CD14-positive monocyte (primary cell): ENCODE measurements around the gene ALS2CL. TPM values are rescaled to one million over a fixed set of nuclear protein-coding genes. Genes with fewer than 3 reads are reported as not detected.
A peak's percentile ranks its signal among the peaks of the same experiment; 100 is the strongest.

ENCODE experiments used
- DNase-seq, 3 donors: peaks; one replicate each; pipeline ENCODE4 v3.0.0-alpha.2; 2011 to 2022
- H2AFZ ChIP-seq: 2 replicates; pipeline ENCODE4 v1.6.0; 2012; ENCODE audit warnings: mild to moderate bottlenecking, low read depth, low read length, inconsistent platforms; ENCODE audit not compliant: insufficient read depth, poor library complexity, severe bottlenecking
- H3K27ac ChIP-seq, 2 donors: 1 replicate in 1 of 2; 2 replicates in 1 of 2; pipeline ENCODE4 v1.5.1; 2012 to 2013; ENCODE audit warnings: low read length in 2 of 2, control low read depth in 1 of 2, inconsistent platforms in 1 of 2, low read depth in 1 of 2, mild to moderate bottlenecking in 1 of 2
- H3K27me3 ChIP-seq, 2 donors: one replicate each; pipeline versions ENCODE4 v1.6.0 to v1.6.1; 2011 to 2013; ENCODE audit warnings: low read length in 2 of 2; ENCODE audit not compliant: control insufficient read depth in 2 of 2, insufficient read depth in 2 of 2
- H3K36me3 ChIP-seq, 2 donors: replicated peaks in 1 of 2; 1 replicate in 1 of 2; 2 replicates in 1 of 2; pipeline versions ENCODE4 v1.5.1 to v1.6.1; 2012 to 2013; ENCODE audit warnings: low read length in 2 of 2, control low read depth in 1 of 2, inconsistent platforms in 1 of 2, mild to moderate bottlenecking in 1 of 2; ENCODE audit not compliant: insufficient read depth in 2 of 2, control insufficient read depth in 1 of 2
- H3K4me1 ChIP-seq, 2 donors: 1 replicate in 1 of 2; 2 replicates in 1 of 2; pipeline versions ENCODE4 v1.5.1 to v1.6.1; 2012 to 2013; ENCODE audit warnings: low read length in 2 of 2, control low read depth in 1 of 2, inconsistent platforms in 1 of 2, mild to moderate bottlenecking in 1 of 2, moderate library complexity in 1 of 2; ENCODE audit not compliant: insufficient read depth in 2 of 2, control insufficient read depth in 1 of 2
- H3K4me2 ChIP-seq: replicated peaks from 2 replicates; pipeline ENCODE3; 2012; ENCODE audit warnings: low read length, moderate library complexity, mild to moderate bottlenecking; ENCODE audit not compliant: poor library complexity, severe bottlenecking; ENCODE audit errors: extremely low read depth
- H3K4me3 ChIP-seq, 3 experiments: fragments of 200-600 bp in 1 of 3; sonication (generic) in 1 of 3; replicated peaks in 1 of 3; 1 replicate in 2 of 3; 2 replicates in 1 of 3; pipeline ENCODE4 v1.5.1; 2011 to 2013; ENCODE audit warnings: low read length in 3 of 3, mild to moderate bottlenecking in 3 of 3, control low read depth in 2 of 3, low read depth in 2 of 3, inconsistent platforms in 1 of 3, moderate library complexity in 1 of 3
- H3K79me2 ChIP-seq: 2 replicates; pipeline ENCODE4 v1.6.0; 2012; ENCODE audit warnings: mild to moderate bottlenecking, control low read depth, inconsistent platforms, low read length, moderate library complexity; ENCODE audit not compliant: insufficient read depth
- H3K9ac ChIP-seq: 2 replicates; pipeline ENCODE4 v1.6.0; 2017; ENCODE audit warnings: low read length, mild to moderate bottlenecking; ENCODE audit not compliant: insufficient read depth, poor library complexity, severe bottlenecking
- H3K9me3 ChIP-seq, 2 donors: replicated peaks in 1 of 2; 1 replicate in 1 of 2; 2 replicates in 1 of 2; pipeline versions ENCODE4 v1.5.1 to v1.6.1; 2012 to 2013; ENCODE audit warnings: low read length in 2 of 2, control low read depth in 1 of 2; ENCODE audit not compliant: control insufficient read depth in 1 of 2, insufficient read depth in 1 of 2
- H4K20me1 ChIP-seq: 2 replicates; pipeline ENCODE4 v1.6.0; 2012; ENCODE audit warnings: mild to moderate bottlenecking, low read length, control low read depth, moderate library complexity; ENCODE audit not compliant: insufficient read depth
- H3K27ac Mint-ChIP-seq, 7 donors: one replicate each; pipeline ENCODE4 v1.8.0; 2020; ENCODE audit warnings: mild to moderate bottlenecking in 7 of 7, mixed read lengths in 7 of 7, moderate library complexity in 6 of 7, inconsistent platforms in 2 of 7
- H3K27me3 Mint-ChIP-seq, 3 donors: one replicate each; pipeline ENCODE4 v1.8.0; 2021 to 2022; ENCODE audit warnings: low read depth in 3 of 3, mild to moderate bottlenecking in 3 of 3, mixed read lengths in 3 of 3, moderate library complexity in 3 of 3, inconsistent platforms in 1 of 3
- H3K36me3 Mint-ChIP-seq, 2 donors: one replicate each; pipeline ENCODE4 v1.8.0; 2020; ENCODE audit warnings: mixed read lengths in 2 of 2, inconsistent platforms in 1 of 2, mild to moderate bottlenecking in 1 of 2
- H3K4me1 Mint-ChIP-seq: one replicate; pipeline ENCODE4 v1.8.0; 2020; ENCODE audit warnings: mild to moderate bottlenecking, mixed read lengths
- H3K4me3 Mint-ChIP-seq, 2 donors: one replicate each; pipeline ENCODE4 v1.8.0; 2020; ENCODE audit warnings: mild to moderate bottlenecking in 2 of 2, mixed read lengths in 2 of 2, moderate library complexity in 1 of 2
- H3K9me3 Mint-ChIP-seq, 7 donors: one replicate each; pipeline ENCODE4 v1.8.0; 2020 to 2022; ENCODE audit warnings: mixed read lengths in 7 of 7, mild to moderate bottlenecking in 6 of 7, moderate library complexity in 6 of 7, inconsistent platforms in 2 of 7
- CTCF ChIP-seq: fragments of 200-600 bp; IDR thresholded peaks from one replicate; pipeline ENCODE4 v1.8.0; 2022; ENCODE audit warnings: antibody characterized with exemption, mild to moderate bottlenecking
- WGBS: methylation state at CpG from one replicate; pipeline ENCODE4 v1.1.5; 2013; ENCODE audit warnings: missing lambda C conversion rate; ENCODE audit not compliant: insufficient coverage; 5-methylcytosine and 5-hydroxymethylcytosine counted together
- intact Hi-C, 2 donors: fragments of 100-400 bp; cut with micrococcal nuclease; formaldehyde crosslinking; loops; one replicate each; pipeline versions ENCODE4 v1.15.0 to v1.15.1; 2023
- polyA plus RNA-seq, 3 donors: library from polyadenylated mRNA; depleted of rRNA in 1 of 3; unstranded in 2 of 3; stranded (reverse) in 1 of 3; fragments of 300-500 nt in 2 of 3; fragments of >200 nt in 1 of 3; fragmentation: Illumina TruSeq in 2 of 3; gene quantifications; 1 replicate in 2 of 3; 2 replicates in 1 of 3; pipeline ENCODE4 v1.2.3, GENCODE V29; 2012 to 2021

The ALS2CL gene
- polyA plus RNA-seq, 3 donors: 0.38 to 5.7 (median 0.55) TPM

- Histone ChIP-seq H3K4me1 (no peaks in the 10 kb centered on the region), H3K27me3 (no peaks in the 10 kb centered on the region), H3K79me2 (no peaks in the 10 kb centered on the region), H2AFZ (no peak overlapping the region), H3K36me3 (no peaks in the 10 kb centered on the region), H4K20me1 (no peaks in the 10 kb centered on the region), H3K9me3 (no peaks in the 10 kb centered on the region), H3K27ac (no peak overlapping the region), H3K4me2 (no peak overlapping the region), H3K9ac (no peak overlapping the region), H3K4me3 (no peak overlapping the region)
- Mint-ChIP-seq H3K27me3 (peaks cover 3 to 9% (median 5%) of the 10 kb centered on the region in 3 donors), H3K9me3 (no peaks in the 10 kb centered on the region), H3K4me1 (no peaks in the 10 kb centered on the region), H3K36me3 (no peaks in the 10 kb centered on the region), H3K4me3 (no peak overlapping the region), H3K27ac (peak overlapping the region in 1 of 7 donors; percentile 35)
- WGBS: 87% methylated on average over 4 of the region's 6 CpGs
- intact Hi-C loops: loop anchor here (5.0 to 10.0 kb wide), 3 partner anchors 198 to 615 kb away; no protein-coding TSS in a partner anchor
- DNase-seq: peak in 1 of 3 donors; percentile 0
- no peak for TF ChIP-seq CTCF
These were observed 16.2 kb upstream of the ALS2CL start for GRCh38 chr3:46709721-46710120.

GRCh38 chr3:46709157-46709654, 15.7 kb upstream of the ALS2CL start:
- H3K27me3 ChIP-seq: no peaks in the 10 kb centered on the region
- no peak overlapping the region for H2AFZ ChIP-seq
- H3K9me3 ChIP-seq: no peaks in the 10 kb centered on the region
- no peak overlapping the region for H3K4me2 ChIP-seq
- no peak for TF ChIP-seq CTCF
- H3K27ac Mint-ChIP-seq: no peak overlapping the region
- H3K36me3 Mint-ChIP-seq: no peaks in the 10 kb centered on the region
- no peaks in the 10 kb centered on the region for H3K79me2 ChIP-seq
- WGBS: 95% methylated on average over 6 of the region's 7 CpGs
- H3K27ac ChIP-seq: no peak overlapping the region
- no peaks in the 10 kb centered on the region for H4K20me1 ChIP-seq
- no peak overlapping the region for H3K9ac ChIP-seq
- H3K27me3 Mint-ChIP-seq: peaks cover 3 to 9% (median 5%) of the 10 kb centered on the region in 3 donors
- intact Hi-C loops: loop anchor here (5.0 to 10.0 kb wide), 3 partner anchors 198 to 616 kb away; no protein-coding TSS in a partner anchor
- H3K4me3 ChIP-seq: no peak overlapping the region
- no peaks in the 10 kb centered on the region for H3K36me3 ChIP-seq
- H3K4me1 ChIP-seq: no peaks in the 10 kb centered on the region
- H3K4me1 Mint-ChIP-seq: no peaks in the 10 kb centered on the region
- H3K9me3 Mint-ChIP-seq: no peaks in the 10 kb centered on the region
- H3K4me3 Mint-ChIP-seq: no peak overlapping the region
- peak in 1 of 3 donors; percentile 1 for DNase-seq
